H1 (cell line): ENCODE measurements around the gene LTN1. TPM values are rescaled to one million over a fixed set of nuclear protein-coding genes. Genes with fewer than 3 reads are reported as not detected.

Experiments used
- CBX8 ChIP-seq: fragments of 300-800, 300-1000 bp; sonication (generic); IDR thresholded peaks from 2 replicates; pipeline ENCODE4 v1.7.1; 2016; ENCODE audit warnings: low read depth, low read length, borderline replicate concordance
- CHD7 ChIP-seq: fragments of 300-600 bp; sonication (generic); IDR thresholded peaks from 2 replicates; pipeline ENCODE4 v1.7.1; 2012; ENCODE audit warnings: low read length, moderate library complexity, mild to moderate bottlenecking, inconsistent platforms; ENCODE audit not compliant: insufficient replicate concordance
- CTCF ChIP-seq, 3 experiments: IDR thresholded peaks; 1 replicate in 2 of 3; 2 replicates in 1 of 3; pipeline versions ENCODE4 v1.5.1 to v1.6.1; 2011; ENCODE audit warnings: low read length in 3 of 3, mild to moderate bottlenecking in 3 of 3, inconsistent platforms in 2 of 3, low read depth in 1 of 3, moderate library complexity in 1 of 3; ENCODE audit not compliant: insufficient read depth in 1 of 3; ENCODE audit errors: control extremely low read depth in 1 of 3
- EP300 ChIP-seq, 2 experiments: IDR thresholded peaks; 1 replicate in 1 of 2; 2 replicates in 1 of 2; pipeline ENCODE4 v1.6.1; 2011 to 2012; ENCODE audit warnings: low read depth in 2 of 2, low read length in 2 of 2, mild to moderate bottlenecking in 2 of 2, borderline replicate concordance in 1 of 2, inconsistent platforms in 1 of 2, moderate library complexity in 1 of 2
- KDM4A ChIP-seq: IDR thresholded peaks from one replicate; pipeline ENCODE4 v1.7.1; 2012; ENCODE audit warnings: low read depth, mild to moderate bottlenecking, moderate library complexity, low read length, inconsistent platforms; ENCODE audit not compliant: severe bottlenecking
- POU5F1 ChIP-seq: IDR thresholded peaks from 2 replicates; pipeline ENCODE4 v1.6.1; 2011; ENCODE audit warnings: low read depth, mild to moderate bottlenecking, low read length, moderate library complexity
- polyA plus RNA-seq, 7 experiments: library from polyadenylated mRNA; depleted of rRNA in 3 of 7; stranded (reverse) in 5 of 7; unstranded in 2 of 7; fragments of >200 nt in 5 of 7; fragments of 200-250 nt in 2 of 7; gene quantifications; 1 replicate in 5 of 7; 2 replicates in 1 of 7; 4 replicates in 1 of 7; pipeline versions ENCODE4 v1.2.1 to v1.2.3, GENCODE V29; 2011 to 2013; ENCODE audit warnings: missing spikeins in 2 of 7, mixed read lengths in 2 of 7
- total RNA-seq: library from RNA; stranded (reverse); fragmentation: NEBNext Ultra II Directional; extraction: Animal tissue kit (Norgen Biotek cat#: 25700); gene quantifications from 2 replicates; pipeline ENCODE4 v1.2.1, GENCODE V29; 2021
- TF ChIP-seq, protein P1 (sequence below): IDR thresholded peaks from 2 replicates; pipeline ENCODE4 v1.6.1; 2011; ENCODE audit warnings: low read length, improper control_type of control experiment

Gene LTN1
- total and polyA plus RNA-seq, 2 of the 8 experiments (the other 6 are each of a cell fraction or from before 2014, with no cell fraction given) = 3.2 to 23.5 TPM

GRCh38 chr21:29025328-29025713, 32.6 kb upstream of the LTN1 start (continued):
- TF ChIP-seq CHD7 (no peak), KDM4A (no peak), CTCF (IDR thresholded peaks at IDR 0.05; ENCODE audit: control extremely low read depth in 1 of 3, insufficient read depth in 1 of 3, low read depth in 1 of 3, low read length in 3 of 3) (no peak), EP300 (IDR thresholded peaks at IDR 0.05; ENCODE audit: borderline replicate concordance in 1 of 2, low read depth in 2 of 2, low read length in 2 of 2) (no peak), CBX8 (no peak), POU5F1 (no peak)
- TF ChIP-seq, protein P1, sequence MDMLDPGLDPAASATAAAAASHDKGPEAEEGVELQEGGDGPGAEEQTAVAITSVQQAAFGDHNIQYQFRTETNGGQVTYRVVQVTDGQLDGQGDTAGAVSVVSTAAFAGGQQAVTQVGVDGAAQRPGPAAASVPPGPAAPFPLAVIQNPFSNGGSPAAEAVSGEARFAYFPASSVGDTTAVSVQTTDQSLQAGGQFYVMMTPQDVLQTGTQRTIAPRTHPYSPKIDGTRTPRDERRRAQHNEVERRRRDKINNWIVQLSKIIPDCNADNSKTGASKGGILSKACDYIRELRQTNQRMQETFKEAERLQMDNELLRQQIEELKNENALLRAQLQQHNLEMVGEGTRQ = no peak
